ENCODE measurements around the gene TEAD3.

Gene TEAD3

GRCh38 chr6:35492258-35492973 lies 4.5 kb downstream of the TEAD3 start:
- Histone ChIP-seq H3K4me1 (ENCODE audit: control insufficient read depth, insufficient read depth, low read depth, low read length) (peaks cover 72% of the 10 kb centered on the region), H3K4ac (ENCODE audit: low read depth in 1 of 2, low read length in 2 of 2) (peak overlapping the region; percentile 60 to 90), H2BK12ac (ENCODE audit: low read length in 2 of 2) (peak overlapping the region; percentile 67 to 79), H2BK120ac (ENCODE audit: low read depth, low read length) (peak overlapping the region; percentile 37), H2BK5ac (ENCODE audit: low read depth, low read length, poor library complexity, severe bottlenecking) (no peak overlapping the region), H3K4me2 (ENCODE audit: low read length, poor library complexity, severe bottlenecking) (peak overlapping the region; percentile 3), H2AK5ac (ENCODE audit: low read length, severe bottlenecking) (peak overlapping the region; percentile 86), H3K23ac (ENCODE audit: low read length in 2 of 2) (no peak overlapping the region), H3K27me3 (ENCODE audit: control insufficient read depth in 1 of 2, insufficient read depth in 1 of 2, low read length in 2 of 2) (no peaks in the 10 kb centered on the region), H3K4me3 (ENCODE audit: insufficient read depth in 1 of 2, low read depth in 1 of 2, low read length in 2 of 2) (no peak overlapping the region), H3K27ac (ENCODE audit: low read length, poor library complexity, severe bottlenecking) (peak overlapping the region; percentile 10), H3K36me3 (ENCODE audit: control insufficient read depth in 1 of 2, insufficient read depth in 2 of 2, low read depth in 1 of 2, low read length in 2 of 2) (peaks cover 0 to 12% of the 10 kb centered on the region in 2 experiments), H4K8ac (ENCODE audit: low read length) (no peak overlapping the region), H3K14ac (ENCODE audit: low read length in 2 of 2) (peak overlapping the region in 1 of 2 experiments; percentile 80), H2AFZ (ENCODE audit: low read depth, low read length) (no peak overlapping the region), H3K79me1 (replicated peaks; ENCODE audit: low read length, poor library complexity, severe bottlenecking) (no peaks in the 10 kb centered on the region), H2BK15ac (ENCODE audit: low read depth, poor library complexity, severe bottlenecking) (peak overlapping the region; percentile 67), H3K9ac (ENCODE audit: low read length) (no peak overlapping the region), H4K91ac (ENCODE audit: low read length) (peak overlapping the region; percentile 83), H3K18ac (ENCODE audit: low read depth in 1 of 2, low read length in 2 of 2) (peak overlapping the region; percentile 89 to 94), H3K9me3 (ENCODE audit: control insufficient read depth, low read length) (no peaks in the 10 kb centered on the region)
- 33% methylated on average over 5 of the region's 7 CpGs for WGBS
- no peak for DNase-seq

GRCh38 chr6:35491558-35492257 lies 5.2 kb downstream of the TEAD3 start:
- peaks cover 1% of the 10 kb centered on the region for H3K79me1 ChIP-seq (replicated peaks; ENCODE audit: low read length, poor library complexity, severe bottlenecking)
- peak overlapping the region in 1 of 2 experiments; percentile 86 for H3K14ac ChIP-seq (ENCODE audit: low read length in 2 of 2)
- peaks cover 76% of the 10 kb centered on the region for H3K4me1 ChIP-seq (ENCODE audit: control insufficient read depth, insufficient read depth, low read depth, low read length)
- H3K23ac ChIP-seq (ENCODE audit: low read length in 2 of 2) = no peak overlapping the region
- DNase-seq = no peak
- H2AFZ ChIP-seq (ENCODE audit: low read depth, low read length) = no peak overlapping the region
- no peak overlapping the region for H2BK5ac ChIP-seq (ENCODE audit: low read depth, low read length, poor library complexity, severe bottlenecking)
- peak overlapping the region; percentile 83 for H4K91ac ChIP-seq (ENCODE audit: low read length)
- H2BK12ac ChIP-seq (ENCODE audit: low read length in 2 of 2) = peak overlapping the region; percentile 67 to 85
- peak overlapping the region; percentile 37 for H2BK120ac ChIP-seq (ENCODE audit: low read depth, low read length)
- 33% methylated on average over 3 of the region's 5 CpGs for WGBS
- H3K27ac ChIP-seq (ENCODE audit: low read length, poor library complexity, severe bottlenecking) = peak overlapping the region; percentile 87
- H3K4me2 ChIP-seq (ENCODE audit: low read length, poor library complexity, severe bottlenecking) = peak overlapping the region; percentile 20
- peak overlapping the region; percentile 89 to 94 for H3K18ac ChIP-seq (ENCODE audit: low read depth in 1 of 2, low read length in 2 of 2)
- no peaks in the 10 kb centered on the region for H3K27me3 ChIP-seq (ENCODE audit: control insufficient read depth in 1 of 2, insufficient read depth in 1 of 2, low read length in 2 of 2)
- peak overlapping the region; percentile 86 for H2AK5ac ChIP-seq (ENCODE audit: low read length, severe bottlenecking)
- H3K4me3 ChIP-seq (ENCODE audit: insufficient read depth in 1 of 2, low read depth in 1 of 2, low read length in 2 of 2) = no peak overlapping the region
- peak overlapping the region; percentile 84 for H2BK15ac ChIP-seq (ENCODE audit: low read depth, poor library complexity, severe bottlenecking)
- peak overlapping the region; percentile 86 for H4K8ac ChIP-seq (ENCODE audit: low read length)
- peak overlapping the region; percentile 54 to 90 for H3K4ac ChIP-seq (ENCODE audit: low read depth in 1 of 2, low read length in 2 of 2)
- H3K9ac ChIP-seq (ENCODE audit: low read length) = no peak overlapping the region
- peaks cover 0 to 12% of the 10 kb centered on the region in 2 experiments for H3K36me3 ChIP-seq (ENCODE audit: control insufficient read depth in 1 of 2, insufficient read depth in 2 of 2, low read depth in 1 of 2, low read length in 2 of 2)
- H3K9me3 ChIP-seq (ENCODE audit: control insufficient read depth, low read length) = no peaks in the 10 kb centered on the region

- Histone ChIP-seq H4K91ac (ENCODE audit: low read length) (peak overlapping the region; percentile 77), H3K14ac (ENCODE audit: low read length in 2 of 2) (peak overlapping the region in 1 of 2 experiments; percentile 86), H3K27me3 (ENCODE audit: control insufficient read depth in 1 of 2, insufficient read depth in 1 of 2, low read length in 2 of 2) (no peaks in the 10 kb centered on the region), H3K9me3 (ENCODE audit: control insufficient read depth, low read length) (no peaks in the 10 kb centered on the region), H3K79me1 (replicated peaks; ENCODE audit: low read length, poor library complexity, severe bottlenecking) (peaks cover 8% of the 10 kb centered on the region), H2BK15ac (ENCODE audit: low read depth, poor library complexity, severe bottlenecking) (no peak overlapping the region), H3K4me2 (ENCODE audit: low read length, poor library complexity, severe bottlenecking) (peak overlapping the region; percentile 66), H3K36me3 (ENCODE audit: control insufficient read depth in 1 of 2, insufficient read depth in 2 of 2, low read depth in 1 of 2, low read length in 2 of 2) (peaks cover 0 to 19% of the 10 kb centered on the region in 2 experiments), H2BK12ac (ENCODE audit: low read length in 2 of 2) (peak overlapping the region; percentile 67 to 85), H3K4me1 (ENCODE audit: control insufficient read depth, insufficient read depth, low read depth, low read length) (peaks cover 83% of the 10 kb centered on the region), H3K27ac (ENCODE audit: low read length, poor library complexity, severe bottlenecking) (peak overlapping the region; percentile 87), H3K18ac (ENCODE audit: low read depth in 1 of 2, low read length in 2 of 2) (peak overlapping the region; percentile 92 to 94), H4K8ac (ENCODE audit: low read length) (peak overlapping the region; percentile 86), H3K4me3 (ENCODE audit: insufficient read depth in 1 of 2, low read depth in 1 of 2, low read length in 2 of 2) (no peak overlapping the region), H2AFZ (ENCODE audit: low read depth, low read length) (no peak overlapping the region), H2BK5ac (ENCODE audit: low read depth, low read length, poor library complexity, severe bottlenecking) (no peak overlapping the region), H2AK5ac (ENCODE audit: low read length, severe bottlenecking) (peak overlapping the region; percentile 86), H3K9ac (ENCODE audit: low read length) (no peak overlapping the region), H3K4ac (ENCODE audit: low read depth in 1 of 2, low read length in 2 of 2) (peak overlapping the region; percentile 40 to 54), H3K23ac (ENCODE audit: low read length in 2 of 2) (no peak overlapping the region), H2BK120ac (ENCODE audit: low read depth, low read length) (peak overlapping the region; percentile 37)
- DNase-seq = no peak
- WGBS = 43% methylated on average over 8 of the region's 8 CpGs
Observed at GRCh38 chr6:35490821-35491557, 5.9 kb downstream of the TEAD3 start.
